NCI-H2196 (cell line): ENCODE results near the gene OASL.
"Not testable (repeated sequence)": the region's sequence is repeated elsewhere in the genome, so short reads cannot be mapped to it uniquely, and the experiment has no call there.

ENCODE experiments used
- DNase-seq: peaks from one replicate; lab custom pipeline; 2025; ENCODE audit not compliant: unreplicated experiment; lab: John Stamatoyannopoulos, UW

The OASL gene

GRCh38 chr12:121059031-121059898 lies 20.2 kb upstream of the OASL start:
- no peak for DNase-seq

GRCh38 chr12:121057794-121058193 lies 18.7 kb upstream of the OASL start:
- DNase-seq = no peak

- DNase-seq = no peak
Measured at GRCh38 chr12:121053706-121054105, 14.7 kb upstream of the OASL start.

- peak; percentile 16 for DNase-seq
Measured at GRCh38 chr12:121050725-121051124, 11.7 kb upstream of the OASL start.

GRCh38 chr12:121048442-121048841 lies 9.4 kb upstream of the OASL start:
- DNase-seq = no peak

- not testable (repeated sequence) for DNase-seq
Measured at GRCh38 chr12:121047400-121047799, 8.4 kb upstream of the OASL start.

- DNase-seq = no peak
Measured at GRCh38 chr12:121043067-121043466, 4.0 kb upstream of the OASL start.

- DNase-seq = no peak
Measured at GRCh38 chr12:121036810-121037326, 2.2 kb downstream of the OASL start.

GRCh38 chr12:121034616-121035305 lies 4.3 kb downstream of the OASL start:
- no peak for DNase-seq

GRCh38 chr12:121033625-121034349 lies 5.3 kb downstream of the OASL start:
- peak; percentile 10 for DNase-seq

- no peak for DNase-seq
Measured at GRCh38 chr12:121030576-121031212, 8.4 kb downstream of the OASL start.

- DNase-seq = no peak
Measured at GRCh38 chr12:121026274-121027045, 12.6 kb downstream of the OASL start.

- no peak for DNase-seq
Measured at GRCh38 chr12:121025442-121026226, 13.4 kb downstream of the OASL start.

GRCh38 chr12:121023799-121024198 lies 15.2 kb downstream of the OASL start:
- DNase-seq = no peak

- DNase-seq = no peak
Measured at GRCh38 chr12:121022713-121023112, 16.3 kb downstream of the OASL start.

- no peak for DNase-seq
Measured at GRCh38 chr12:121021754-121022153, 17.3 kb downstream of the OASL start.

GRCh38 chr12:121018860-121019617 lies 20.0 kb downstream of the OASL start:
- no peak for DNase-seq

- no peak for DNase-seq
Measured at GRCh38 chr12:121017966-121018491, 21.0 kb downstream of the OASL start.
